ENCODE data around the gene CNKSR3.

CNKSR3 gene

GRCh38 chr6:154478021-154478700 is 32.3 kb downstream of the CNKSR3 start:
- DNase-seq: no peak

DNA sequence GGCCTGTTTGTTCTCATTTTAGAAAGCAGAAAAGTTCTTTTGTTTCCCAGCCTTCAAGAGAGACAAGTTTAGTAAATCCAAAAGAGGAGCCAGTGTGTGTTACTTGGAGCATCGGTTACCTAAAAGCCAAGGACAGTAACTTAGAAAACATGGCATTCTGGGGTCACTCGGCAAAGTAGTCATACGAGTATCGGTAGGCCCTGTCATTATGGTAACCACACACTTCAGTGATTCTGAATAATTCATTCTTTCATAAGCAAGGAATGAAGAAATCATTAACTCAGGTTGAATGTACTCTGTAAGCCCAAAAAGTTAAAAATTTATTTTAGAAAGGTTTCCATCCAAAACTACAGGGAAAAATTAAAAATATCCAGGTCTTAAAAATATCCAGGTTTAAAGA is 34.0 kb downstream of the CNKSR3 start:
- DNase-seq: no peak

GRCh38 chr6:154474648-154475428 is 35.6 kb downstream of the CNKSR3 start:
- DNase-seq: no peak

DNA sequence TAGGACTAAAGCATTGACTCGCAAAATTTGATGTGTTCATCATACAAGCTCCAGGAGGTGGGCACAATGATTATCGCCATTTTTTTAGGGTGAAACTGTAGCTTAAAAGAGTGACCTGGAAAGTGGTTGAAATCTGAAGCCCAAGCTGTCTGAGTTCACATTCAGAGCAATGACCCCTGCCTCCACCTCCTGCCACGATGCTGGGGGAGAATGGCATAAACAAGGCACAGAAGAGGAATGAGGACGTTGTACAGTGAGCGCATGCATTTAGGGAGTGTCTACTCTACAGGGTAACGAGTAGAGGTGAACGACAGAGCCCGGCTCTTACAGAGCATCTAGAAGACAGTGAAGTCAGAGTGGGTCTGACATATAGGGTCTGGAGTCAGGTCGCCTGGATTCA is 37.2 kb downstream of the CNKSR3 start:
- no peak for DNase-seq

GRCh38 chr6:154471609-154472362 is 38.7 kb downstream of the CNKSR3 start:
- no peak for DNase-seq

GRCh38 chr6:154469306-154469935 is 41.1 kb downstream of the CNKSR3 start:
- DNase-seq: no peak

DNA sequence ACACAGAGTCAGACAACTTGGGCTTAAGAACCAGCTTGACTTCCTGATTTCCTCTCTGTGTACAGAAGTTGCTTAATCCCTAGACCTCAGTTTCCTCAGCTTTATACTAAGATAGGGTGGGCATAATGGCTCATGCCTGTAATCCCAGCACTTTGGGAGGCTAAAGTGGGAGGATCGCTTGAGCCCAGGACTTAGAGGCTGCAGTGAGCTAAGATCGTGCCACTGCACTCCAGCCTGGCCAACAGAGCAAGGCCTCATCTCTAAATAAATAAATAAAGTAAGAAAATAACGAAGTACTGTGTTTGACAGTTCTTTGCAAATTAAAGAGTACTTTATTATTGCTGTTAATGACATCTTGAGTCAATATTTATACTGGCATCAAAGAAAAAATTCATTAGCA is 41.7 kb downstream of the CNKSR3 start:
- DNase-seq: no peak

- DNase-seq: no peak
These were observed 43.4 kb downstream of the CNKSR3 start for GRCh38 chr6:154466971-154467679.

DNA sequence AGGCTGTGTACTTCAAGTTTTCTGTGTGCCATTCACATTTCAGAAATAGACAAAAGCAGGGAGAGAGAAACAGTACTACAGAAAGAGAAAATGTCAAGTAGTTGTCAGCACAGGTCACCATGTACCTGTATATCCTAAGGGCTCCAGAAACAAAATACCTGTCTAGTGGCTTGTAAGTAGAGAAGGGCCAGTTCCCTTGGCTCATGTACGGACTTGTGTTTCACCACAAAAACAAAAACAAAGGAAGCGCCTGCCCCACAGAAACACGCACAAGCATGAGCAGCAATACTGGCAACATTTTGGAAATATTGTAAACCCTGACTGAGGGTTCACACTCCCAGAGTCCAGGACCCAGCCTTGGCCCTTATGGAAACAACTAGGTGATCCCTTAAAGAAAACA is 44.3 kb downstream of the CNKSR3 start:
- no peak for DNase-seq

DNA sequence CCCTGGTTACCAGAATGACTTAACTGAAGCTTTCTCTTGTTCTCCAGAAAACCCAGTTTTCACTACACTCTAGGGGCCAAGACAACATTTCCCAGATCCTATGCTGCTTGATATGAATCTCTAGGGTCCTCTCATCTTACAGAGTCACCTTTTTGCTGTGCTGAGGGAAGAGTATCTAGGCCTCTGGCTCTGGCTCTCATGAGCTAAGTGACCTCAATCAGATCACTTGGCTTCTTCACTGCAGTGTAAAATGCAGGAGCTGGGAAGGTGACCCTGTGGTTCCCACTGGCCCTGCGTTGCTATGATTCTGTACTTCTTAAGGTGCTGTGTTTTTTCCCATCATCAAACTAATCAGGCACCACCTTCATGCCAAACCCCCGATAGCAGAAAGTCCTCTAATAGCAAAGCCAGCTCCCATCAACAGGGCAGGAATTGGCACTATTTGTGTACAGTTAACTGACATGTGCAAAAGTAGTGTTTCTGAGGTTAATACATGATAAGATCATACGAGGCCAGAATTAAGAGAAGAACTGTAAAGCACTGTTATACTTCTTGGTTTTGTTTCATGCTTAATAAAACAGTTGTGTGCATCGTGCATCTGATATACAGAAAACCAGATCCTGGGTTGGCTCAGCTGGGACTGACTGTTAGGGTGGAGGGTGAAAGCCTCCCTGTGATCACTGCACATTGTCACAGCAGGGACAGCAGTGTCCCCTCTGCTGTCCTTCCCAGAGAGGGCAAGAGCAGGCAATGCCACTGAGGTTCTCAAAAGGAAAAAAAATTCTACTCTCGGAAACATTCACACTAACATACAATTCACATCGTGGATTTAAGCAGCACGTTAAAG is 46.7 kb downstream of the CNKSR3 start:
- no peak for DNase-seq

DNA sequence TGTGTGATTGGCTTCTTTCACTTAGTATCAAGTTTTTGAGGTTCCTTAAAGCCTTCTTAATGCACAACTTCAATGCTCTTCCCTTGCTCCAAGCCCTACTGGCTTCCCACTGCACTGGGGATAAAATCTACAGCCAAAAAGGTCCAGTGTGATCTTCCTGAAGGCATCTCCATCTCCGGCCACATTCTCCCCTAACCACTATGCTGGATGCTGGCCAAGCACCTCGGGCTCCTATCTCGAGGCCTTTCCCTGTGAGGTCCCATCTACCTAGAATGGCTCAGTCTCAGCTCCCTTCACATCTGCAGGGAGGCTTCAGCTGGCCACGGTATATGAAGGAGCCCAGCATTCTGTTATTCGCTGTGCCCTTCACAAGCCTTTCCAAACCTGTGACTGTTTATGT is 48.1 kb downstream of the CNKSR3 start:
- DNase-seq: no peak

DNA sequence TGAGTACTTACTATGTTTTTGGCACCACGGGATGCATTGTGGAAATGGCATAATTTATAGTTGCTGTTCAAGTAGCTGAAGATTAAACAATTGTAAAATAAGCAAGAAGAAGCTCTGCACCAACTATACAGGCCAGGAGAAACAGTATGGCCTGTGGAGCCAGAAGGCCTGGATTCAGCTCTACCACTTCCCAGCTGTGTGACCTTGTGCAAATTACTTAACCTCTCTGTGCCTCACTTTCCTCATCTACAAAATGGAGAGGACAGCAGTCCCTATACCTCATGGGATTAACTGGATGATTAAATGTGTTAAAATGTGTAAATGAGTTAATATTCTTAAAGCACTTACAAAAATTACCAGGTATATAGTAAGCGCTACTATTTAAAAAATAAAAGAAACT is 49.1 kb downstream of the CNKSR3 start:
- DNase-seq: no peak

GRCh38 chr6:154460306-154461071 is 50.0 kb downstream of the CNKSR3 start:
- DNase-seq: no peak

DNA sequence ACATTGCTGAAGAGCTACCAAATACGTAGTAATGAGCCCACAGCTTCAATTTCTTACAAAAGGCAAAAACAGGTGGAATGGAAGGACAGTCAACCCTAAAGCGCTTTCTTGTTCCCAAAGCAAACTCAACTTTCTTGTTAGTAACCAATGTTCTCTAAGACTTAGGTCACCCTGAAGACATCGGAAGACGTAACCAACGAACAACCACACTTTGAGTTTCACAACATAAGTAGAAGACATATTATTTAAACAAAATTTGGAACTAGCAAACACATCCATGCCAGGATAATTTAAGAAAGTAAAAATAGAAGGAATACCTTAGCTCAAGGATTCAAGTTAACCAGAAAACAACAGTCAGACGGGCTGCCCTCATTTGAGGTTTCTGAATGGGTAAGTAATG is 51.0 kb downstream of the CNKSR3 start:
- DNase-seq: no peak

- DNase-seq: no peak
These were observed 51.7 kb downstream of the CNKSR3 start for GRCh38 chr6:154458565-154459470.

DNA sequence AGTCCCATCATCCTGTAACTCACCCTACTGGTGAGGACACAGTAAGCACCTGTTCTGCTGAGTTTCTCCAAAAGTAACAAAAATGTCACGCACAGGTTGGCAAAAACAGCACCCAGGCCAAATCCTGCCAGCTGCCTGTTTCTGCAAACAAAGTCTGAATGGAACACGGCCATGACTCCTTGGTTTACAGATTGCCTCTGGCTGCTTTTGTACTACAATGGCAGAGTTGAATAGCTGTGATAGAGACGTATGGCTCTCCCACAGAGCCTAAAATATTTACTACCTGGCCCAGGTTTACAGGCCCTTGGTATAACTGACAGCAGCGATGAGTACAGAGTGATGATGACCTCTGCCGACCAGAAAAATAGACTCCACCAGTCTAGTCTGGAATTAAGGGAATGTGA is 52.6 kb downstream of the CNKSR3 start:
- no peak for DNase-seq

DNA sequence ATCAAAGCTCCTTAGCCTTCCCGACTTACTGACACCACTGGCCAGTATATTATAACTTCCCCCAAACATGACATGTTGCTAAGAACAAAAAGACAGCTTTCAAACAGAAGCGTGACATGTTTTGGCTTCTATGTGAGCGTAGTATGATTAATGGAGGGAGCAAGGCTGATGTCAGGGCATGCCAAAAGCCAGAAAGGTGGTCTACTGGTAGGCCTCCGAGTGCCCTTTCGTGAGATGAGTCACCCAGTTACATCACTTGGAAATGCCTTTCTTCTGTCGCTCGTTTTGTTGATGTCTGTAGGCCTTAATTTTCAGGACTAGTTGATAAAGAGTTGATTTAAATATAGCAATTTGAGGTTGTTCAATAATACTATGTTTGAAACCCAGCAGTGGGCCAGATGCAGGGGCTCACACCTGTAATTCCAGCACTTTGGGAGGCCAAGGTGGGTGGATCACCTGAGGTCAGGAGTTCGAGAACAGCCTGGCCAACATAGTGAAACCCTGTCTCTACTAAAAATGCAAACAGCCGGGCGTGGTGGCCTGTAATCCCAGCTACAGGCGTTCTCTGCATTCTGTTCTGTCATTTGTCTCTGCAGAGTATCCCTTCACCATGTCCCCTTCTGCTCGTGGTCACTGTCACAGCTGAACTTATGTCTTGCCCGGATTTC is 53.3 kb downstream of the CNKSR3 start:
- no peak for DNase-seq

DNA sequence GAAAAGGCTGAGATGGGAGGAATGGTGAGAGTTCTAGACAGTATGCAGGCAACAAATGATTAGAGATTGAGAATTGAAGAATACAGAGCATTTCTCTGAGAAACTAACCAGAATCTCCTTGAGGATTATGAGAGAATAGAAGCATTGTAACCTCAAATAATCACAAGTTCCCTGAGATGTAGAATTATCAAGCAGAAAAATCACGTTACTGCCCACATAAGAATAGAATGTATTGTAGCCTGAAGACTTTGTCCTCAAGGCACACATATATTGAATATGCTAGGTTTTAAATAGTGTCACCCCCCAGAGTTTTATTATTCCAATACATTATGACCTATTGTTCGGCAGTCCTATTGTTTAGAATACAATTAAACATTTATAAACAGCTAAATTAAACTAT is 57.2 kb downstream of the CNKSR3 start:
- no peak for DNase-seq

- DNase-seq: no peak
These were observed 60.0 kb downstream of the CNKSR3 start for GRCh38 chr6:154450498-154450897.
